ENCODE measurements around the gene XCR1.

XCR1 gene

GRCh38 chr3:45981346-45982074 lies 45.8 kb downstream of the XCR1 start:
- Histone ChIP-seq H3K36me3 (ENCODE audit: control insufficient read depth, insufficient read depth, low read length) (peaks cover 65% of the 10 kb centered on the region), H3K9me3 (ENCODE audit: control insufficient read depth, low read length) (no peaks in the 10 kb centered on the region), H3K27ac (ENCODE audit: low read depth, low read length, severe bottlenecking) (peak overlapping the region; percentile 7), H3K4me1 (ENCODE audit: control insufficient read depth, insufficient read depth, low read length, poor library complexity, severe bottlenecking) (peaks cover 20% of the 10 kb centered on the region), H3K4me3 (ENCODE audit: extremely low read depth, insufficient read depth, low read length, poor library complexity, severe bottlenecking) (no peak overlapping the region)
- whole genome bisulfite sequencing, 2 experiments (ENCODE audit: insufficient coverage in 2 of 2) = 71 to 90% methylated on average over 2 of the region's 2 CpGs

GRCh38 chr3:45980819-45981218 lies 46.5 kb downstream of the XCR1 start:
- Histone ChIP-seq H3K4me1 (ENCODE audit: control insufficient read depth, insufficient read depth, low read length, poor library complexity, severe bottlenecking) (peaks cover 13% of the 10 kb centered on the region), H3K36me3 (ENCODE audit: control insufficient read depth, insufficient read depth, low read length) (peaks cover 66% of the 10 kb centered on the region), H3K9me3 (ENCODE audit: control insufficient read depth, low read length) (no peaks in the 10 kb centered on the region), H3K27ac (ENCODE audit: low read depth, low read length, severe bottlenecking) (no peak overlapping the region), H3K4me3 (ENCODE audit: extremely low read depth, insufficient read depth, low read length, poor library complexity, severe bottlenecking) (no peak overlapping the region)
- 91 to 100% methylated on average over 2 of the region's 2 CpGs for WGBS, 2 experiments (ENCODE audit: insufficient coverage in 2 of 2)

GRCh38 chr3:45980229-45980813 lies 47.0 kb downstream of the XCR1 start:
- H3K4me1 ChIP-seq (ENCODE audit: control insufficient read depth, insufficient read depth, low read length, poor library complexity, severe bottlenecking) = peaks cover 13% of the 10 kb centered on the region
- no peaks in the 10 kb centered on the region for H3K9me3 ChIP-seq (ENCODE audit: control insufficient read depth, low read length)
- H3K36me3 ChIP-seq (ENCODE audit: control insufficient read depth, insufficient read depth, low read length) = peaks cover 71% of the 10 kb centered on the region
- H3K4me3 ChIP-seq (ENCODE audit: extremely low read depth, insufficient read depth, low read length, poor library complexity, severe bottlenecking) = no peak overlapping the region
- 100% methylated on average over 1 of the region's 7 CpGs; no CpG with 5 or more reads in 1 of the 2 experiments for WGBS, 2 experiments (ENCODE audit: insufficient coverage in 2 of 2)
- H3K27ac ChIP-seq (ENCODE audit: low read depth, low read length, severe bottlenecking) = no peak overlapping the region

GRCh38 chr3:45979378-45979777 lies 47.9 kb downstream of the XCR1 start:
- Histone ChIP-seq H3K4me3 (ENCODE audit: extremely low read depth, insufficient read depth, low read length, poor library complexity, severe bottlenecking) (no peak overlapping the region), H3K4me1 (ENCODE audit: control insufficient read depth, insufficient read depth, low read length, poor library complexity, severe bottlenecking) (peaks cover 13% of the 10 kb centered on the region), H3K9me3 (ENCODE audit: control insufficient read depth, low read length) (no peaks in the 10 kb centered on the region), H3K27ac (ENCODE audit: low read depth, low read length, severe bottlenecking) (no peak overlapping the region), H3K36me3 (ENCODE audit: control insufficient read depth, insufficient read depth, low read length) (peaks cover 73% of the 10 kb centered on the region)
- 94% methylated on average over 4 of the region's 4 CpGs for WGBS, 2 experiments (ENCODE audit: insufficient coverage in 2 of 2)

- Histone ChIP-seq H3K27ac (ENCODE audit: low read depth, low read length, severe bottlenecking) (no peak overlapping the region), H3K4me3 (ENCODE audit: extremely low read depth, insufficient read depth, low read length, poor library complexity, severe bottlenecking) (no peak overlapping the region), H3K9me3 (ENCODE audit: control insufficient read depth, low read length) (no peaks in the 10 kb centered on the region), H3K36me3 (ENCODE audit: control insufficient read depth, insufficient read depth, low read length) (peaks cover 61% of the 10 kb centered on the region), H3K4me1 (ENCODE audit: control insufficient read depth, insufficient read depth, low read length, poor library complexity, severe bottlenecking) (peaks cover 8% of the 10 kb centered on the region)
- 82 to 100% methylated on average over 2 to 3 of the region's 5 CpGs for WGBS, 2 experiments (ENCODE audit: insufficient coverage in 2 of 2)
Measured at GRCh38 chr3:45978006-45978761, 49.1 kb downstream of the XCR1 start.

GRCh38 chr3:45976191-45977091 lies 50.8 kb downstream of the XCR1 start:
- H3K36me3 ChIP-seq (ENCODE audit: control insufficient read depth, insufficient read depth, low read length) = peaks cover 48% of the 10 kb centered on the region
- no peaks in the 10 kb centered on the region for H3K9me3 ChIP-seq (ENCODE audit: control insufficient read depth, low read length)
- H3K4me1 ChIP-seq (ENCODE audit: control insufficient read depth, insufficient read depth, low read length, poor library complexity, severe bottlenecking) = peaks cover 6% of the 10 kb centered on the region
- H3K27ac ChIP-seq (ENCODE audit: low read depth, low read length, severe bottlenecking) = no peak overlapping the region
- H3K4me3 ChIP-seq (ENCODE audit: extremely low read depth, insufficient read depth, low read length, poor library complexity, severe bottlenecking) = no peak overlapping the region
- WGBS, 2 experiments (ENCODE audit: insufficient coverage in 2 of 2) = 93 to 98% methylated on average over 4 to 6 of the region's 6 CpGs

GRCh38 chr3:45975686-45976085 lies 51.6 kb downstream of the XCR1 start:
- H3K27ac ChIP-seq (ENCODE audit: low read depth, low read length, severe bottlenecking) = no peak overlapping the region
- H3K36me3 ChIP-seq (ENCODE audit: control insufficient read depth, insufficient read depth, low read length) = peaks cover 46% of the 10 kb centered on the region
- no peak overlapping the region for H3K4me3 ChIP-seq (ENCODE audit: extremely low read depth, insufficient read depth, low read length, poor library complexity, severe bottlenecking)
- peaks cover 4% of the 10 kb centered on the region for H3K4me1 ChIP-seq (ENCODE audit: control insufficient read depth, insufficient read depth, low read length, poor library complexity, severe bottlenecking)
- H3K9me3 ChIP-seq (ENCODE audit: control insufficient read depth, low read length) = no peaks in the 10 kb centered on the region
- WGBS, 2 experiments (ENCODE audit: insufficient coverage in 2 of 2) = 83 to 93% methylated on average over 3 to 4 of the region's 5 CpGs

GRCh38 chr3:45974686-45975085 lies 52.6 kb downstream of the XCR1 start:
- Histone ChIP-seq H3K4me3 (ENCODE audit: extremely low read depth, insufficient read depth, low read length, poor library complexity, severe bottlenecking) (no peak overlapping the region), H3K27ac (ENCODE audit: low read depth, low read length, severe bottlenecking) (no peak overlapping the region), H3K4me1 (ENCODE audit: control insufficient read depth, insufficient read depth, low read length, poor library complexity, severe bottlenecking) (peaks cover 4% of the 10 kb centered on the region), H3K36me3 (ENCODE audit: control insufficient read depth, insufficient read depth, low read length) (peaks cover 46% of the 10 kb centered on the region), H3K9me3 (ENCODE audit: control insufficient read depth, low read length) (no peaks in the 10 kb centered on the region)
- 79 to 100% methylated on average over 1 to 4 of the region's 4 CpGs for WGBS, 2 experiments (ENCODE audit: insufficient coverage in 2 of 2)

GRCh38 chr3:45972534-45973402 lies 54.5 kb downstream of the XCR1 start:
- no peak overlapping the region for H3K27ac ChIP-seq (ENCODE audit: low read depth, low read length, severe bottlenecking)
- no peaks in the 10 kb centered on the region for H3K9me3 ChIP-seq (ENCODE audit: control insufficient read depth, low read length)
- H3K4me3 ChIP-seq (ENCODE audit: extremely low read depth, insufficient read depth, low read length, poor library complexity, severe bottlenecking) = no peak overlapping the region
- H3K36me3 ChIP-seq (ENCODE audit: control insufficient read depth, insufficient read depth, low read length) = peaks cover 37% of the 10 kb centered on the region
- H3K4me1 ChIP-seq (ENCODE audit: control insufficient read depth, insufficient read depth, low read length, poor library complexity, severe bottlenecking) = peaks cover 12% of the 10 kb centered on the region
- WGBS, 2 experiments (ENCODE audit: insufficient coverage in 2 of 2) = 97% methylated on average over 3 of the region's 6 CpGs; no CpG with 5 or more reads in 1 of the 2 experiments

Measured in mesodermal cell (in vitro differentiated cells).